Progenitor cell of endocrine pancreas (in vitro differentiated cells): ENCODE data around the gene CDHR4. TPM values are rescaled to one million over a fixed set of nuclear protein-coding genes. Genes with fewer than 3 reads are reported as not detected.

Experiments
- DNase-seq: peaks from one replicate; pipeline ENCODE4 v3.0.0; 2021; ENCODE audit warnings: low spot score; ENCODE audit not compliant: unreplicated experiment
- H3K27ac Mint-ChIP-seq: 2 replicates; pipeline ENCODE4 v1.8.0; 2021; ENCODE audit warnings: mild to moderate bottlenecking, moderate library complexity, mixed read lengths
- H3K27me3 Mint-ChIP-seq: 2 replicates; pipeline ENCODE4 v1.8.0; 2021; ENCODE audit warnings: mixed read lengths
- H3K36me3 Mint-ChIP-seq: 2 replicates; pipeline ENCODE4 v1.8.0; 2022; ENCODE audit warnings: mixed read lengths; ENCODE audit not compliant: insufficient read depth
- H3K4me1 Mint-ChIP-seq: 2 replicates; pipeline ENCODE4 v1.8.0; 2021; ENCODE audit warnings: low read depth, mixed read lengths
- H3K4me3 Mint-ChIP-seq: 2 replicates; pipeline ENCODE4 v1.8.0; 2021; ENCODE audit warnings: low read depth, mild to moderate bottlenecking, moderate library complexity, mixed read lengths
- H3K9me3 Mint-ChIP-seq: 2 replicates; pipeline ENCODE4 v1.8.0; 2021; ENCODE audit warnings: low read depth, mixed read lengths
- total RNA-seq: library from RNA; stranded (reverse); gene quantifications from 2 replicates; pipeline ENCODE4 v1.2.1, GENCODE V29; 2021
- TF ChIP-seq, protein P1 (sequence below): fragments of 200-600 bp; sonication (generic); IDR thresholded peaks from one replicate; pipeline ENCODE4 v1.5.0; 2021; ENCODE audit warnings: antibody characterized with exemption, mild to moderate bottlenecking; ENCODE audit not compliant: unreplicated experiment

Gene CDHR4
- total RNA-seq, 1 donor from 2014 or later = not detected

DNA sequence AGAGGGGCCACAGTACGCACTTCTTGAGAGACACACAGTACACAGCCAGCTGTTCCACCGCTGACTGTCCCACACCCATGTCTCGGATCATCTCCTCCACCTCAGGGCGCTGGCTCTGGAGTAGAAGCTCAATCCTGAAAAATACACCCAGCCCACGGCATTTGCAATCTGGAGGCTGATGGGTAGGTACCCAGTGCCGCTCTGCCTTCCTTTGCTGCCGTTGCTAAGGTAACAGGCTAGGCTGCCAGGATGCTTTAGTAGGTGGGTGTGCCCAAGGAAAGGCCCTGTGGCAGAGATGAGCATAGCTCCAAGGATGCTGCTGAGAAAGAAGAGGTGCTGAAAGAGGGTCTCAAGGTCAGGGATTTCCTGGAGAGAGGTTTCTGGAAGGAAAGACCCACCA is 42.1 kb upstream of the CDHR4 start:
- TF ChIP-seq, protein P1, sequence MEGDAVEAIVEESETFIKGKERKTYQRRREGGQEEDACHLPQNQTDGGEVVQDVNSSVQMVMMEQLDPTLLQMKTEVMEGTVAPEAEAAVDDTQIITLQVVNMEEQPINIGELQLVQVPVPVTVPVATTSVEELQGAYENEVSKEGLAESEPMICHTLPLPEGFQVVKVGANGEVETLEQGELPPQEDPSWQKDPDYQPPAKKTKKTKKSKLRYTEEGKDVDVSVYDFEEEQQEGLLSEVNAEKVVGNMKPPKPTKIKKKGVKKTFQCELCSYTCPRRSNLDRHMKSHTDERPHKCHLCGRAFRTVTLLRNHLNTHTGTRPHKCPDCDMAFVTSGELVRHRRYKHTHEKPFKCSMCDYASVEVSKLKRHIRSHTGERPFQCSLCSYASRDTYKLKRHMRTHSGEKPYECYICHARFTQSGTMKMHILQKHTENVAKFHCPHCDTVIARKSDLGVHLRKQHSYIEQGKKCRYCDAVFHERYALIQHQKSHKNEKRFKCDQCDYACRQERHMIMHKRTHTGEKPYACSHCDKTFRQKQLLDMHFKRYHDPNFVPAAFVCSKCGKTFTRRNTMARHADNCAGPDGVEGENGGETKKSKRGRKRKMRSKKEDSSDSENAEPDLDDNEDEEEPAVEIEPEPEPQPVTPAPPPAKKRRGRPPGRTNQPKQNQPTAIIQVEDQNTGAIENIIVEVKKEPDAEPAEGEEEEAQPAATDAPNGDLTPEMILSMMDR = no peak
- H3K27ac Mint-ChIP-seq = no peak overlapping the region
- H3K4me3 Mint-ChIP-seq = no peak overlapping the region
- no peaks in the 10 kb centered on the region for H3K27me3 Mint-ChIP-seq
- DNase-seq = no peak
- H3K9me3 Mint-ChIP-seq = no peaks in the 10 kb centered on the region
- no peaks in the 10 kb centered on the region for H3K4me1 Mint-ChIP-seq
- H3K36me3 Mint-ChIP-seq = peaks cover 2% of the 10 kb centered on the region

DNA sequence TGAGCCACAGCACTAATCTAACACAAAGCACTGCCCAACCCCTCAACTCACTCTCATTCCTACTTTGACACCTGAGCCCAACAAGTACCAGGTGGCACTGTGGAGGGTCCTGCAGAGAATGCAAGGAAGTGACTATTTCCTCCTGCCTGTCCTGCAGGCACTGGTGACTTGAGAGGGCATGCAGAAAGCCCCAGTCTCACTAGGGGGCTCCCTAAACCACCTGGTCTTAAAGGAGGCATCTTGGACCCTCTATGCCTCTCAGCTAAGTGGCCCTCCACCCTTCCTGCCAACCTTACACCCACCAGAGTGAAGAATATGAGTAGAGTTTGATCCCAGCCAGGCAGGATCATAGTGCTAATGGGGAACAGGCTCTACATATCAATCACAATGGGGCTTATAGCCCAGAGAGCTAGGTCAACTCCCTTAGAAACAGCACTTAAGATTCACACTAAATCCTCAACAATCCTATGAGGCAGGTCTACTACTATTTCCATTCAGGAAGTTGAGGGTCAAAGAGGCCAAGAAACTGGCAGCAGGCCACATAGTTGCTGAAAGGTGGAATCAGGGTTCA is 41.5 kb upstream of the CDHR4 start:
- TF ChIP-seq, protein P1 = peak; percentile 31
- no peak overlapping the region for H3K27ac Mint-ChIP-seq
- DNase-seq = no peak
- H3K9me3 Mint-ChIP-seq = no peaks in the 10 kb centered on the region
- peaks cover 2% of the 10 kb centered on the region for H3K36me3 Mint-ChIP-seq
- no peaks in the 10 kb centered on the region for H3K4me1 Mint-ChIP-seq
- H3K27me3 Mint-ChIP-seq = no peaks in the 10 kb centered on the region
- H3K4me3 Mint-ChIP-seq = no peak overlapping the region

DNA sequence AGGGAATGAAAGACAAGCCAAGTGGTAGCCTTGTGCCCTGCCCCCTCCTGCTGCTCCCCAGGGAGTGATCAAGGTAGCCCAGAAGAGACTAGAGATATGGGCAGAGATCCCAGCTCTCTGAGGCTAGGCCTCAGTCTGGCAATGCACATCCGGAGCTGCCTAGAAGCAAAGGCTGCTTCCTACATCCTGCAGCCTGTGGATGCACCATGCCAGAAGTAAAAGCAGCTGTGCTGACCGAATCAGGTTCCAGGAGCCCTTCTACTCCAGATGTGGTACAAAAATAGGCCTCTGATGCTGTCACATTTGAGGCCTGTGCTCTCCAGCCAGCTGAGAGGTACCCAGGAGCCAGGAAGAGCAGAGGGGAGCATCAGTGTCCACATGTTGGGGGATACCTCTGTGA is 40.7 kb upstream of the CDHR4 start:
- H3K4me1 Mint-ChIP-seq = no peaks in the 10 kb centered on the region
- TF ChIP-seq, protein P1 = no peak
- H3K9me3 Mint-ChIP-seq = no peaks in the 10 kb centered on the region
- no peak overlapping the region for H3K27ac Mint-ChIP-seq
- DNase-seq = no peak
- peaks cover 2% of the 10 kb centered on the region for H3K36me3 Mint-ChIP-seq
- H3K27me3 Mint-ChIP-seq = no peaks in the 10 kb centered on the region
- H3K4me3 Mint-ChIP-seq = no peak overlapping the region

DNA sequence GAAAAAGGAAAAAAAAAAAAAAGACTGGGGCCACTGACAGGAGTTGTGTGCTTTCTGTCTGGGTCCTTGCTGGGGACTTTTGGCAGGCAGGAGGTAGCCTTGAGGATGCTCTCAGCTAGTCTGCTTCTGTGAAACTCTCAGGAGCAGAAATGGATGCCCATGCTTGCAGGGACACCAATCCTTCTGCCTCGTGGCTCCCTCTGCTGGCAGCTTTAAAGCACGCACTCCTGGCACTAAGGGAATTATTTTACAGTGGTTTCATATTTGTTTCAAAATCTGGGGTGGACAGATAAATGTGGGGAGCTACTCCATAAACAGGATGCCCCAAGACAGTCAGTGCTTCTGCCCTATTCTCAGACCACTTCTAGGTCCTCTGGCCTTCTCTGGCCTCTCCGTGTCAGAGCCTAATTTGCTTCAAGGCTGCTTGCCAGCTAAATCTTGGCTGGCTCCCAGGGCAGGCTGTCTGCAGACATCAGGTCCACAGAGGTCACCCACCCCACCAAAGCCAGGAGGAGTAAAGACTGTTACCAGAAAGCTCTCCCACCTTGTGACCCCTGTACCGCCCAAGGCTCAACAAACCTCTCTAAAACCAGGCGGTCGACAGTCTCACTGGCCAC is 39.6 kb upstream of the CDHR4 start:
- H3K4me1 Mint-ChIP-seq = no peaks in the 10 kb centered on the region
- H3K36me3 Mint-ChIP-seq = peaks cover 4% of the 10 kb centered on the region
- H3K9me3 Mint-ChIP-seq = no peaks in the 10 kb centered on the region
- H3K27me3 Mint-ChIP-seq = no peaks in the 10 kb centered on the region
- H3K4me3 Mint-ChIP-seq = no peak overlapping the region
- peak; percentile 60 for DNase-seq
- no peak overlapping the region for H3K27ac Mint-ChIP-seq
- TF ChIP-seq, protein P1 = peak; percentile 83

DNA sequence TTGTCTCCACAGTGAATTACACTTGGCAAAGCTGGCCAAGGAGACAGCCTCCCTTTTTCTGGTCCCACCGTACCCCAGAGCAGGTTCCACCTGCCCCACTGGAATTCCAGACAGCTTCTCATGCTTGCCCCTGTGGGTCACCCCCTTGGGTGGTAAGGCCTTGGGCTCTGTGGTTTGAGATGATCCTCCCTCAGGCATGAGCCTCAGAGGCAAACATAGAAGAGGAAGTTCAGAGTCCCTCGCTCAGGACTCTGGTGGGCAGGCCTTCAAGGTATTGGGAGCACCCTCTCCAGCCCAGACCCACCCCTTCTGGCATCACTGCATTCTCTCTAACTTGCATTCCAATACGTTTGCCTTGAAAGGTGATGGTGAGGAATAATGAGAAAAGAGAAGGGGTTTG is 31.7 kb upstream of the CDHR4 start:
- Mint-ChIP-seq H3K27me3 (no peaks in the 10 kb centered on the region), H3K27ac (no peak overlapping the region), H3K4me1 (no peaks in the 10 kb centered on the region), H3K9me3 (no peaks in the 10 kb centered on the region), H3K36me3 (peaks cover 7% of the 10 kb centered on the region), H3K4me3 (no peak overlapping the region)
- TF ChIP-seq, protein P1 = no peak
- no peak for DNase-seq
